Astrocyte (in vitro differentiated cells and primary cell): ENCODE results near the gene WNT7B.

ENCODE experiments used
- CTCF ChIP-seq: IDR thresholded peaks from 2 replicates; pipeline ENCODE4 v1.5.1; 2011; ENCODE audit warnings: low read depth, mild to moderate bottlenecking, inconsistent platforms, low read length, moderate library complexity; ENCODE audit not compliant: insufficient read depth
- EZH2 ChIP-seq: IDR thresholded peaks from 2 replicates; pipeline ENCODE4 v1.6.1; 2012; ENCODE audit warnings: mild to moderate bottlenecking, low read length, inconsistent platforms; ENCODE audit not compliant: insufficient read depth

DNA sequence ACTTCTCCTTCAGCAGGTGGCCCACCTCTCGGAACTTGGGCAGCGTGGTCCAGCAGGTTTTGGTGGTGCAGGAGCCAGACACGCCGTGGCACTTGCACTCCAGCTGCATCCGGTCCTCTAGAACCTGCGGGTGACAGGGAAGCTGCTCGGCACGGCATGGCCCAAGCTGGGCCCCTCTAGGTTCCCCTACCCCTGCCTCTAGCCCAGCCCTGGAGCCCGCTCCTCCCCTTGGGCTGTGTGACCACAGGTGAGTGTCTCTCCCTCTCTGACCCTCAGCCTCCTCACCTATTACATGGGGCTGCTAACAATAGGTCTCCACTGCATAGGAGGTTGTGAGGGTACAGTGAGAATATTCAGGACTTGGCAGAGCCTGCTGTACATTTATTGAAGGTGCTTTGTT lies 53.8 kb downstream of the WNT7B start:
- TF ChIP-seq CTCF, result no peak
- no peak for TF ChIP-seq EZH2
